ENCODE data around the gene MGRN1. TPM values are rescaled to one million over a fixed set of nuclear protein-coding genes. Genes with fewer than 3 reads are reported as not detected.

The MGRN1 gene
- total RNA-seq, 1 donor: 34.3 TPM

GRCh38 chr16:4686497-4687210 is 62.0 kb downstream of the MGRN1 start:
- DNase-seq (ENCODE audit: low read depth): no peak
- no peak for TF ChIP-seq CTCF (IDR thresholded peaks at IDR 0.05; ENCODE audit: insufficient read depth, low read length)
- H3K4me3 ChIP-seq (ENCODE audit: low read depth, low read length): no peak overlapping the region

GRCh38 chr16:4687416-4687815 is 62.8 kb downstream of the MGRN1 start:
- no peak for DNase-seq (ENCODE audit: low read depth)
- H3K4me3 ChIP-seq (ENCODE audit: low read depth, low read length): no peak overlapping the region
- no peak for TF ChIP-seq CTCF (IDR thresholded peaks at IDR 0.05; ENCODE audit: insufficient read depth, low read length)

- no peak for TF ChIP-seq CTCF (IDR thresholded peaks at IDR 0.05; ENCODE audit: insufficient read depth, low read length)
- H3K4me3 ChIP-seq (ENCODE audit: low read depth, low read length): no peak overlapping the region
- DNase-seq (ENCODE audit: low read depth): no peak
Measured at GRCh38 chr16:4687946-4688673, 63.5 kb downstream of the MGRN1 start.

GRCh38 chr16:4688674-4689045 is 64.0 kb downstream of the MGRN1 start:
- TF ChIP-seq CTCF (IDR thresholded peaks at IDR 0.05; ENCODE audit: insufficient read depth, low read length): no peak
- DNase-seq (ENCODE audit: low read depth): no peak
- no peak overlapping the region for H3K4me3 ChIP-seq (ENCODE audit: low read depth, low read length)

- no peak for DNase-seq (ENCODE audit: low read depth)
- no peak overlapping the region for H3K4me3 ChIP-seq (ENCODE audit: low read depth, low read length)
- TF ChIP-seq CTCF (IDR thresholded peaks at IDR 0.05; ENCODE audit: insufficient read depth, low read length): no peak
Measured at GRCh38 chr16:4689091-4689671, 64.6 kb downstream of the MGRN1 start.

GRCh38 chr16:4689864-4690704 is 65.5 kb downstream of the MGRN1 start:
- H3K4me3 ChIP-seq (ENCODE audit: low read depth, low read length): no peak overlapping the region
- no peak for TF ChIP-seq CTCF (IDR thresholded peaks at IDR 0.05; ENCODE audit: insufficient read depth, low read length)
- DNase-seq (ENCODE audit: low read depth): no peak

Data from fibroblast of the aortic adventitia (primary cell).